ENCODE measurements around the gene TSHZ3. TPM values are rescaled to one million over a fixed set of nuclear protein-coding genes. Genes with fewer than 3 reads are reported as not detected.

Gene TSHZ3
- total and polyA plus RNA-seq, 4 donors = 1.9 to 12.9 (median 7.0) TPM

- Histone ChIP-seq H3K4me1 (ENCODE audit: control insufficient read depth in 5 of 5, insufficient read depth in 5 of 5, low read length in 5 of 5) (peaks cover 0 to 40% (median 0%) of the 10 kb centered on the region in 5 donors), H3K36me3 (ENCODE audit: control insufficient read depth in 4 of 4, insufficient read depth in 4 of 4, low read length in 4 of 4) (peaks cover 0 to 12% (median 5%) of the 10 kb centered on the region in 4 donors), H3K4me3 (no peak overlapping the region), H3K27ac (ENCODE audit: low read depth in 1 of 2, low read length in 1 of 2) (peak overlapping the region; percentile 4 to 30), H3K27me3 (ENCODE audit: control insufficient read depth in 3 of 3, insufficient read depth in 3 of 3, low read length in 2 of 3) (peaks cover 0 to 18% (median 0%) of the 10 kb centered on the region in 3 donors), H3K9me3 (ENCODE audit: control insufficient read depth in 4 of 4, insufficient read depth in 3 of 4, low read length in 3 of 4) (no peaks in the 10 kb centered on the region), H3K9ac (ENCODE audit: insufficient read depth in 1 of 2, low read length in 2 of 2) (peak overlapping the region in 1 of 2 donors; percentile 42)
- TF ChIP-seq, protein P1, sequence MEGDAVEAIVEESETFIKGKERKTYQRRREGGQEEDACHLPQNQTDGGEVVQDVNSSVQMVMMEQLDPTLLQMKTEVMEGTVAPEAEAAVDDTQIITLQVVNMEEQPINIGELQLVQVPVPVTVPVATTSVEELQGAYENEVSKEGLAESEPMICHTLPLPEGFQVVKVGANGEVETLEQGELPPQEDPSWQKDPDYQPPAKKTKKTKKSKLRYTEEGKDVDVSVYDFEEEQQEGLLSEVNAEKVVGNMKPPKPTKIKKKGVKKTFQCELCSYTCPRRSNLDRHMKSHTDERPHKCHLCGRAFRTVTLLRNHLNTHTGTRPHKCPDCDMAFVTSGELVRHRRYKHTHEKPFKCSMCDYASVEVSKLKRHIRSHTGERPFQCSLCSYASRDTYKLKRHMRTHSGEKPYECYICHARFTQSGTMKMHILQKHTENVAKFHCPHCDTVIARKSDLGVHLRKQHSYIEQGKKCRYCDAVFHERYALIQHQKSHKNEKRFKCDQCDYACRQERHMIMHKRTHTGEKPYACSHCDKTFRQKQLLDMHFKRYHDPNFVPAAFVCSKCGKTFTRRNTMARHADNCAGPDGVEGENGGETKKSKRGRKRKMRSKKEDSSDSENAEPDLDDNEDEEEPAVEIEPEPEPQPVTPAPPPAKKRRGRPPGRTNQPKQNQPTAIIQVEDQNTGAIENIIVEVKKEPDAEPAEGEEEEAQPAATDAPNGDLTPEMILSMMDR (IDR thresholded peaks at IDR 0.05; ENCODE audit: control extremely low read depth, extremely low read depth) = no peak
- DNase-seq = peak; percentile 41 to 84 (median 72)
- 14 to 40% methylated on average over 12 of the region's 12 CpGs for WGBS, 2 donors
- peak; percentile 57 for ATAC-seq (ENCODE audit: insufficient read depth, low FRiP score)
Measured at GRCh38 chr19:31316201-31316951, 32.9 kb downstream of the TSHZ3 start.

GRCh38 chr19:31315652-31316051, 33.6 kb downstream of the TSHZ3 start:
- H3K9ac ChIP-seq (ENCODE audit: insufficient read depth in 1 of 2, low read length in 2 of 2) = no peak overlapping the region
- peaks cover 0 to 12% (median 4%) of the 10 kb centered on the region in 4 donors for H3K36me3 ChIP-seq (ENCODE audit: control insufficient read depth in 4 of 4, insufficient read depth in 4 of 4, low read length in 4 of 4)
- 70 to 76% methylated on average over 5 of the region's 5 CpGs for WGBS, 2 donors
- H3K27me3 ChIP-seq (ENCODE audit: control insufficient read depth in 3 of 3, insufficient read depth in 3 of 3, low read length in 2 of 3) = peaks cover 0 to 16% (median 0%) of the 10 kb centered on the region in 3 donors
- H3K4me1 ChIP-seq (ENCODE audit: control insufficient read depth in 5 of 5, insufficient read depth in 5 of 5, low read length in 5 of 5) = peaks cover 0 to 40% (median 0%) of the 10 kb centered on the region in 5 donors
- ATAC-seq (ENCODE audit: insufficient read depth, low FRiP score) (no peak), DNase-seq (no peak)
- H3K9me3 ChIP-seq (ENCODE audit: control insufficient read depth in 4 of 4, insufficient read depth in 3 of 4, low read length in 3 of 4) = no peaks in the 10 kb centered on the region
- no peak overlapping the region for H3K27ac ChIP-seq (ENCODE audit: low read depth in 1 of 2, low read length in 1 of 2)
- no peak overlapping the region for H3K4me3 ChIP-seq
- TF ChIP-seq, protein P1 (IDR thresholded peaks at IDR 0.05; ENCODE audit: control extremely low read depth, extremely low read depth) = no peak

DNA sequence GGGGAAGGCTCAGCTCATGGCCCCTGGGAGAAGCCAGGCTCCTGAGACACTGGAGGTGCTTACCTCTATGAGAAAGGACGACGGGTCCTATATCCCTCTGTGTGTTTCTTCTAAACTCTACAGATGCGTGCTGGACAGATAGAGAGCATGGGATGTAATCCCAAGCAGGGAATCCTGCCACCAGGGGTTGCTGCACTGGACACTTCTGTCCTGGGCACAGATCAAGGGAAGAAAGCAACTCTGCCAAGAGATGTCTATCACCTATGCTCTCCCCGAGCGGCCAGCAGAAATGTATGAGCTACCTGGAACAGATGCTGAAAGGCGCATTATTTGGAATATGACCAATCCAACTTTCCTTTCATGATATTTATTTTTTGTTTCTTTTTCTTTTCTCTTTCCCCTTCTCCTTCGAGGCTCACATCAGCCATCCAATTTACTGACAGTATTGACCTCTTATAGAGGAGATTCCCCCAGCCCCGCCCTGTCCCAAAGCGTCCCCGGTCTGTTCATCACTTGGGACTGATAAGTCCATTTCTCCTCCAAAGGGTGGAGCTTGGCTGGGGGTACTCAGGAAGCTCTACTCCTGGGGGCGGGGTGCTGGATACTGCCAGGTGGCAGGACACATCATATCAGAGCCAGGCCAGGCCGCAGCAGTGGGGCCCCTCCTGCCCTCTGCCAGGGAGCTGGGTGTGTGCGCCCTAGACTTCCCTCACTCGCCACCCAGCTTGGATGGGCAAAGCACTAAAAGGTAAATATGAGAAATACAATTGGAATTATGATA, 34.2 kb downstream of the TSHZ3 start:
- TF ChIP-seq, protein P1 (IDR thresholded peaks at IDR 0.05; ENCODE audit: control extremely low read depth, extremely low read depth) = no peak
- H3K27ac ChIP-seq (ENCODE audit: low read depth in 1 of 2, low read length in 1 of 2) = no peak overlapping the region
- peaks cover 0 to 12% (median 2%) of the 10 kb centered on the region in 4 donors for H3K36me3 ChIP-seq (ENCODE audit: control insufficient read depth in 4 of 4, insufficient read depth in 4 of 4, low read length in 4 of 4)
- 78% methylated on average over 14 of the region's 14 CpGs for WGBS, 2 donors
- H3K4me1 ChIP-seq (ENCODE audit: control insufficient read depth in 5 of 5, insufficient read depth in 5 of 5, low read length in 5 of 5) = peaks cover 0 to 39% (median 0%) of the 10 kb centered on the region in 5 donors
- H3K4me3 ChIP-seq = no peak overlapping the region
- no peaks in the 10 kb centered on the region for H3K9me3 ChIP-seq (ENCODE audit: control insufficient read depth in 4 of 4, insufficient read depth in 3 of 4, low read length in 3 of 4)
- DNase-seq (no peak), ATAC-seq (ENCODE audit: insufficient read depth, low FRiP score) (no peak)
- no peak overlapping the region for H3K9ac ChIP-seq (ENCODE audit: insufficient read depth in 1 of 2, low read length in 2 of 2)
- peaks cover 0 to 16% (median 0%) of the 10 kb centered on the region in 3 donors for H3K27me3 ChIP-seq (ENCODE audit: control insufficient read depth in 3 of 3, insufficient read depth in 3 of 3, low read length in 2 of 3)

Data from lung (tissue), 12 donors.